Neural progenitor cell (in vitro differentiated cells): ENCODE measurements around the gene SORT1.

Experiments
- CTCF ChIP-seq: fragments of 200-600 bp; sonication (generic); IDR thresholded peaks from 2 replicates; pipeline ENCODE4 v1.5.1; 2017; ENCODE audit warnings: antibody characterized with exemption, mild to moderate bottlenecking
- EZH2 ChIP-seq: fragments of 200-600 bp; sonication (generic); IDR thresholded peaks from 2 replicates; pipeline ENCODE4 v1.6.1; 2017; ENCODE audit warnings: antibody characterized with exemption, mild to moderate bottlenecking, moderate library complexity
- EZH2phosphoT487 ChIP-seq: fragments of 200-600 bp; sonication (generic); IDR thresholded peaks from 2 replicates; pipeline ENCODE4 v1.6.1; 2017; ENCODE audit warnings: antibody characterized with exemption

- TF ChIP-seq CTCF, result no peak
- TF ChIP-seq EZH2, result no peak
- TF ChIP-seq EZH2phosphoT487, result no peak
Measured at GRCh38 chr1:109444346-109444745, 46.6 kb upstream of the SORT1 start.
